ENCODE measurements around the gene F8.

- TF ChIP-seq, protein P1, sequence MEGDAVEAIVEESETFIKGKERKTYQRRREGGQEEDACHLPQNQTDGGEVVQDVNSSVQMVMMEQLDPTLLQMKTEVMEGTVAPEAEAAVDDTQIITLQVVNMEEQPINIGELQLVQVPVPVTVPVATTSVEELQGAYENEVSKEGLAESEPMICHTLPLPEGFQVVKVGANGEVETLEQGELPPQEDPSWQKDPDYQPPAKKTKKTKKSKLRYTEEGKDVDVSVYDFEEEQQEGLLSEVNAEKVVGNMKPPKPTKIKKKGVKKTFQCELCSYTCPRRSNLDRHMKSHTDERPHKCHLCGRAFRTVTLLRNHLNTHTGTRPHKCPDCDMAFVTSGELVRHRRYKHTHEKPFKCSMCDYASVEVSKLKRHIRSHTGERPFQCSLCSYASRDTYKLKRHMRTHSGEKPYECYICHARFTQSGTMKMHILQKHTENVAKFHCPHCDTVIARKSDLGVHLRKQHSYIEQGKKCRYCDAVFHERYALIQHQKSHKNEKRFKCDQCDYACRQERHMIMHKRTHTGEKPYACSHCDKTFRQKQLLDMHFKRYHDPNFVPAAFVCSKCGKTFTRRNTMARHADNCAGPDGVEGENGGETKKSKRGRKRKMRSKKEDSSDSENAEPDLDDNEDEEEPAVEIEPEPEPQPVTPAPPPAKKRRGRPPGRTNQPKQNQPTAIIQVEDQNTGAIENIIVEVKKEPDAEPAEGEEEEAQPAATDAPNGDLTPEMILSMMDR (IDR thresholded peaks at IDR 0.05 in 2 of 3, conservative IDR thresholded peaks at IDR 0.05 in 1 of 3; ENCODE audit: control insufficient read depth in 2 of 3, extremely low read depth in 1 of 3, insufficient read depth in 1 of 3, low read depth in 3 of 3, low read length in 3 of 3) = no peak
- TF ChIP-seq ZNF592 (IDR thresholded peaks at IDR 0.05) = no peak
Observed at GRCh38 chrX:154892296-154892695, 130.2 kb downstream of the F8 start.
